Peyer's patch (tissue), 4 donors: ENCODE measurements around the gene DNAJC3.

ENCODE experiments used
- POLR2A ChIP-seq, 2 donors: fragments of 450-650 bp; IDR thresholded peaks; one replicate each; pipeline ENCODE4 v1.5.1; 2017; ENCODE audit warnings: antibody characterized with exemption in 2 of 2, mild to moderate bottlenecking in 2 of 2, moderate library complexity in 2 of 2
- TF ChIP-seq, protein P1 (sequence below), 6 experiments: fragments of 450-650 bp in 4 of 6; fragments of 200-600 bp in 2 of 6; sonication (generic) in 1 of 6; IDR thresholded peaks; one replicate each; pipeline ENCODE4 v1.5.1; 2017 to 2019; ENCODE audit warnings: antibody characterized with exemption in 6 of 6, mild to moderate bottlenecking in 3 of 6, moderate library complexity in 1 of 6

DNA sequence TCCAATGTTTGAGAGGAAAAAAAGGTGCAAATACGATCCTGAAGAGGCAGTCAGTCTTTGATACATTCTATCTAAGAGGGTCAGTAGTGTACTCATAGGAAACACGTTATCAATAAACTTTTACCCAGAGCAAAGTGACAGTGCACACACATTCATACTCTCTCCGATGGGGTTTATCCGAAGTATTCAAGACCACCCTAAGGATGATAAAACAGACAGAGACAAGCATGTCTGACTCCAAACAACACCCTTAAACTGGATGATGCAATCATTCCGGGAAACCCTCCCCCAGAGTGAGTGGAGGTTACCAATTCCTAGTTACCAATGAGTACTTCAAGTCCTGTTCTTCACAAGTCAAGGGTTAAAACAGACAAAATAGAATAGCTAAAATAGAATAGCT lies 79.1 kb downstream of the DNAJC3 start:
- no peak for TF ChIP-seq POLR2A (IDR thresholded peaks at IDR 0.05)
- TF ChIP-seq, protein P1, sequence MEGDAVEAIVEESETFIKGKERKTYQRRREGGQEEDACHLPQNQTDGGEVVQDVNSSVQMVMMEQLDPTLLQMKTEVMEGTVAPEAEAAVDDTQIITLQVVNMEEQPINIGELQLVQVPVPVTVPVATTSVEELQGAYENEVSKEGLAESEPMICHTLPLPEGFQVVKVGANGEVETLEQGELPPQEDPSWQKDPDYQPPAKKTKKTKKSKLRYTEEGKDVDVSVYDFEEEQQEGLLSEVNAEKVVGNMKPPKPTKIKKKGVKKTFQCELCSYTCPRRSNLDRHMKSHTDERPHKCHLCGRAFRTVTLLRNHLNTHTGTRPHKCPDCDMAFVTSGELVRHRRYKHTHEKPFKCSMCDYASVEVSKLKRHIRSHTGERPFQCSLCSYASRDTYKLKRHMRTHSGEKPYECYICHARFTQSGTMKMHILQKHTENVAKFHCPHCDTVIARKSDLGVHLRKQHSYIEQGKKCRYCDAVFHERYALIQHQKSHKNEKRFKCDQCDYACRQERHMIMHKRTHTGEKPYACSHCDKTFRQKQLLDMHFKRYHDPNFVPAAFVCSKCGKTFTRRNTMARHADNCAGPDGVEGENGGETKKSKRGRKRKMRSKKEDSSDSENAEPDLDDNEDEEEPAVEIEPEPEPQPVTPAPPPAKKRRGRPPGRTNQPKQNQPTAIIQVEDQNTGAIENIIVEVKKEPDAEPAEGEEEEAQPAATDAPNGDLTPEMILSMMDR (IDR thresholded peaks at IDR 0.05): no peak
